ENCODE data around the gene TCERG1L. TPM values are rescaled to one million over a fixed set of nuclear protein-coding genes. Genes with fewer than 3 reads are reported as not detected.

TCERG1L gene
- polyA plus RNA-seq, 3 donors: not detected

DNA sequence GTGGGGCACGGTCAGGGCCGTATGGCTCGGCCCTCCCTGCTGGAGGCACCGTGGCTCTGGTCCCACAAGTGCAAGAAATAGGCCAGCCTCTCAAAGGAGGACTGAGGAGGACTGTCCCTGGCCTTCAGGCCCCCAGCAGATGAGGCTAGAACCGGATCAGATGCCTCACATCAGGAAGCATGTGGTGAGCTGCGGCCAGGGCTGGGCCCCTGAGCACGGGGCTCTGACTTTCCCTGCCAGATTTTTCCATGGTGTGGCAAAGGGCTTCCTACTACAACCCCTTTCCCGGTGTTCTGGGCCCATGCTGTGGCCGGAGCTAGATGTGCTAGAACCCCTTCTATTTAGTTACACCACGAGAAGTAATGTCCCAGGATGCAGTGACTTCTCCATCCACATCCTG, 100.4 kb downstream of the TCERG1L start:
- intact Hi-C loops (cut with micrococcal nuclease): no loop called here

DNA sequence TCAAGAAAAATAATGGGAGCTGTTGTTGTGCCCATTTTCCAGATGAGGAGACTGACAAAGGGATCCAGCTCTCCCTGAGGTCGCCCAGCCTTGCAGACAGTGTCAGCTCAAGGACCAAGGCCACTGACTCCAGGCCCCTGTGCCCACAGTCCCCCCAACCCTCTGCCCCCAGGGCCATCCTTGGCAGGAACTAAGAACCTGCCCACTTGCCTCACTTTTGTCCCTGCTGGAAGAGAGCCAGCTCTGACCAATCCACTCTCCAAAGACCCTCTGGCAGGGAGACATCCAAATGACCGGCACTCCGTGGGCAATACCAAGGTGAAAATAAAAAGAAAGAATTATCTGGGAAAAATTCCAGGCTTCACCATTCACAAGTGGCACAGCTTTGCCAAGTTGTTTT, 101.3 kb downstream of the TCERG1L start:
- H3K9ac ChIP-seq (ENCODE audit: insufficient read depth, low read length, poor library complexity, severe bottlenecking): no peak overlapping the region
- Mint-ChIP-seq H3K36me3 (no peaks in the 10 kb centered on the region), H3K9me3 (peaks cover 0 to 2% (median 0%) of the 10 kb centered on the region in 7 donors), H3K27ac (no peak overlapping the region), H3K27me3 (ENCODE audit: low read depth in 3 of 3) (peaks cover 1 to 2% (median 1%) of the 10 kb centered on the region in 3 donors), H3K4me1 (no peaks in the 10 kb centered on the region), H3K4me3 (no peak overlapping the region)
- no peaks in the 10 kb centered on the region for H4K20me1 ChIP-seq (ENCODE audit: insufficient read depth, low read length)
- H3K4me1 ChIP-seq (ENCODE audit: control insufficient read depth in 1 of 2, insufficient read depth in 2 of 2, low read length in 2 of 2): no peaks in the 10 kb centered on the region
- H3K79me2 ChIP-seq (ENCODE audit: insufficient read depth, low read length): no peaks in the 10 kb centered on the region
- H3K27me3 ChIP-seq (ENCODE audit: control insufficient read depth in 2 of 2, insufficient read depth in 2 of 2, low read length in 2 of 2): no peaks in the 10 kb centered on the region
- no peak overlapping the region for H2AFZ ChIP-seq (ENCODE audit: insufficient read depth, low read depth, low read length, poor library complexity, severe bottlenecking)
- no peak overlapping the region for H3K4me2 ChIP-seq (replicated peaks; ENCODE audit: extremely low read depth, low read length, poor library complexity, severe bottlenecking)
- DNase-seq: no peak
- no peaks in the 10 kb centered on the region for H3K36me3 ChIP-seq (replicated peaks in 1 of 2; ENCODE audit: control insufficient read depth in 1 of 2, insufficient read depth in 2 of 2, low read length in 2 of 2)
- intact Hi-C loops (cut with micrococcal nuclease): no loop called here
- TF ChIP-seq, protein P1, sequence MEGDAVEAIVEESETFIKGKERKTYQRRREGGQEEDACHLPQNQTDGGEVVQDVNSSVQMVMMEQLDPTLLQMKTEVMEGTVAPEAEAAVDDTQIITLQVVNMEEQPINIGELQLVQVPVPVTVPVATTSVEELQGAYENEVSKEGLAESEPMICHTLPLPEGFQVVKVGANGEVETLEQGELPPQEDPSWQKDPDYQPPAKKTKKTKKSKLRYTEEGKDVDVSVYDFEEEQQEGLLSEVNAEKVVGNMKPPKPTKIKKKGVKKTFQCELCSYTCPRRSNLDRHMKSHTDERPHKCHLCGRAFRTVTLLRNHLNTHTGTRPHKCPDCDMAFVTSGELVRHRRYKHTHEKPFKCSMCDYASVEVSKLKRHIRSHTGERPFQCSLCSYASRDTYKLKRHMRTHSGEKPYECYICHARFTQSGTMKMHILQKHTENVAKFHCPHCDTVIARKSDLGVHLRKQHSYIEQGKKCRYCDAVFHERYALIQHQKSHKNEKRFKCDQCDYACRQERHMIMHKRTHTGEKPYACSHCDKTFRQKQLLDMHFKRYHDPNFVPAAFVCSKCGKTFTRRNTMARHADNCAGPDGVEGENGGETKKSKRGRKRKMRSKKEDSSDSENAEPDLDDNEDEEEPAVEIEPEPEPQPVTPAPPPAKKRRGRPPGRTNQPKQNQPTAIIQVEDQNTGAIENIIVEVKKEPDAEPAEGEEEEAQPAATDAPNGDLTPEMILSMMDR (IDR thresholded peaks at IDR 0.05): no peak
- no peak overlapping the region for H3K27ac ChIP-seq (ENCODE audit: low read depth in 1 of 2, low read length in 2 of 2)
- 57% methylated on average over 1 of the region's 3 CpGs for WGBS (ENCODE audit: insufficient coverage)
- H3K9me3 ChIP-seq (replicated peaks in 1 of 2; ENCODE audit: control insufficient read depth in 1 of 2, insufficient read depth in 1 of 2, low read length in 2 of 2): no peaks in the 10 kb centered on the region
- no peak overlapping the region for H3K4me3 ChIP-seq (replicated peaks in 1 of 3; ENCODE audit: low read depth in 2 of 3, low read length in 3 of 3)

More for the DNA sequence above, 100.4 kb downstream of the TCERG1L start:
- TF ChIP-seq, protein P1 (IDR thresholded peaks at IDR 0.05): no peak
- Histone ChIP-seq H3K27ac (ENCODE audit: low read depth in 1 of 2, low read length in 2 of 2) (no peak overlapping the region), H3K9ac (ENCODE audit: insufficient read depth, low read length, poor library complexity, severe bottlenecking) (no peak overlapping the region), H3K79me2 (ENCODE audit: insufficient read depth, low read length) (no peaks in the 10 kb centered on the region), H3K4me2 (replicated peaks; ENCODE audit: extremely low read depth, low read length, poor library complexity, severe bottlenecking) (no peak overlapping the region), H3K4me3 (replicated peaks in 1 of 3; ENCODE audit: low read depth in 2 of 3, low read length in 3 of 3) (no peak overlapping the region), H4K20me1 (ENCODE audit: insufficient read depth, low read length) (no peaks in the 10 kb centered on the region), H3K9me3 (replicated peaks in 1 of 2; ENCODE audit: control insufficient read depth in 1 of 2, insufficient read depth in 1 of 2, low read length in 2 of 2) (no peaks in the 10 kb centered on the region), H2AFZ (ENCODE audit: insufficient read depth, low read depth, low read length, poor library complexity, severe bottlenecking) (no peak overlapping the region), H3K4me1 (ENCODE audit: control insufficient read depth in 1 of 2, insufficient read depth in 2 of 2, low read length in 2 of 2) (no peaks in the 10 kb centered on the region), H3K27me3 (ENCODE audit: control insufficient read depth in 2 of 2, insufficient read depth in 2 of 2, low read length in 2 of 2) (no peaks in the 10 kb centered on the region), H3K36me3 (replicated peaks in 1 of 2; ENCODE audit: control insufficient read depth in 1 of 2, insufficient read depth in 2 of 2, low read length in 2 of 2) (no peaks in the 10 kb centered on the region)
- no peaks in the 10 kb centered on the region for H3K4me1 Mint-ChIP-seq
- 75% methylated on average over 9 of the region's 10 CpGs for WGBS (ENCODE audit: insufficient coverage)
- peaks cover 0 to 2% (median 0%) of the 10 kb centered on the region in 7 donors for H3K9me3 Mint-ChIP-seq
- no peak overlapping the region for H3K4me3 Mint-ChIP-seq
- H3K27me3 Mint-ChIP-seq (ENCODE audit: low read depth in 3 of 3): peaks cover 1 to 2% (median 1%) of the 10 kb centered on the region in 3 donors
- no peak overlapping the region for H3K27ac Mint-ChIP-seq
- H3K36me3 Mint-ChIP-seq: no peaks in the 10 kb centered on the region
- DNase-seq: no peak
